ACC112 (cell line): ENCODE measurements around the gene PAX5.

Experiments
- H2AFZ ChIP-seq: fragments of 200-600 bp; sonication (generic); one replicate; pipeline ENCODE4 v1.6.0; 2017; ENCODE audit warnings: antibody characterized with exemption, low read length; ENCODE audit not compliant: unreplicated experiment
- H3K27ac ChIP-seq: fragments of 200-600 bp; sonication (generic); 2 replicates; pipeline ENCODE4 v1.5.1; 2014; ENCODE audit warnings: low read depth, mild to moderate bottlenecking, antibody characterized with exemption, low read length, moderate library complexity
- H3K27me3 ChIP-seq: fragments of 200-600 bp; sonication (generic); 2 replicates; pipeline ENCODE4 v1.6.1; 2014; ENCODE audit warnings: mild to moderate bottlenecking, antibody characterized with exemption, low read length, moderate library complexity, mixed read lengths; ENCODE audit not compliant: insufficient read depth
- H3K36me3 ChIP-seq: fragments of 200-600 bp; sonication (generic); 2 replicates; pipeline ENCODE4 v1.6.1; 2016; ENCODE audit warnings: mild to moderate bottlenecking, antibody characterized with exemption, low read length, moderate library complexity, mixed read lengths; ENCODE audit not compliant: insufficient read depth
- H3K4me1 ChIP-seq: fragments of 200-600 bp; sonication (generic); one replicate; pipeline ENCODE4 v1.6.1; 2016; ENCODE audit warnings: low read length, mixed read lengths; ENCODE audit not compliant: insufficient read depth, unreplicated experiment, control insufficient read depth
- H3K4me3 ChIP-seq: fragments of 200-600 bp; sonication (generic); 2 replicates; pipeline ENCODE4 v1.5.1; 2014; ENCODE audit warnings: mild to moderate bottlenecking, low read depth, low read length
- H3K79me2 ChIP-seq: fragments of 200-600 bp; sonication (generic); one replicate; pipeline ENCODE4 v1.6.0; 2016; ENCODE audit warnings: low read length; ENCODE audit not compliant: control insufficient read depth, unreplicated experiment, insufficient read depth

The PAX5 gene

GRCh38 chr9:36997414-36997813, 36.7 kb downstream of the PAX5 start:
- no peak overlapping the region for H2AFZ ChIP-seq
- no peaks in the 10 kb centered on the region for H3K36me3 ChIP-seq
- H3K4me1 ChIP-seq = peaks cover 4% of the 10 kb centered on the region
- H3K79me2 ChIP-seq = no peaks in the 10 kb centered on the region
- no peak overlapping the region for H3K27ac ChIP-seq
- peaks cover 48% of the 10 kb centered on the region for H3K27me3 ChIP-seq
- no peak overlapping the region for H3K4me3 ChIP-seq

DNA sequence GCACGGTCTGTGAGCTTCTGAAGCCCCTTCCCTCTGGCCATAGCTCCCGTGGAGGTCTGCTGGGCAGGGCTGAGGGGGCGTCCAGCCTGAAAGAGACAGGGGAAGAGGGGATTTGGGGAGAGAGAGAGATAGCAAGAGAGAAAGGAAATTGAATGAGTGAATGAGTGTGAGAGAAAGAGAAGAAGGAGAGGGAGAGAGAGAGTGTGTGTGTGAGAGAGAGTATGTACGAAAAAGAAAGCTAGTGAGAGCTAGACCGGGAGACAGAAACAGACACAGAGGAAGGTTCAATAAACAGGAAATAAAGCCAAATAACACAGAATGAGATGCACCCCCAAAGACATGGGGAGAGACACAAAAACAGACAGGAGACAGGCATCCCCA, 37.4 kb downstream of the PAX5 start:
- H3K79me2 ChIP-seq = no peaks in the 10 kb centered on the region
- no peak overlapping the region for H3K27ac ChIP-seq
- no peak overlapping the region for H3K4me3 ChIP-seq
- peaks cover 47% of the 10 kb centered on the region for H3K27me3 ChIP-seq
- H3K36me3 ChIP-seq = no peaks in the 10 kb centered on the region
- H2AFZ ChIP-seq = no peak overlapping the region
- H3K4me1 ChIP-seq = peaks cover 4% of the 10 kb centered on the region

- H3K27ac ChIP-seq = no peak overlapping the region
Observed at GRCh38 chr9:36995927-36996705, 38.0 kb downstream of the PAX5 start.

DNA sequence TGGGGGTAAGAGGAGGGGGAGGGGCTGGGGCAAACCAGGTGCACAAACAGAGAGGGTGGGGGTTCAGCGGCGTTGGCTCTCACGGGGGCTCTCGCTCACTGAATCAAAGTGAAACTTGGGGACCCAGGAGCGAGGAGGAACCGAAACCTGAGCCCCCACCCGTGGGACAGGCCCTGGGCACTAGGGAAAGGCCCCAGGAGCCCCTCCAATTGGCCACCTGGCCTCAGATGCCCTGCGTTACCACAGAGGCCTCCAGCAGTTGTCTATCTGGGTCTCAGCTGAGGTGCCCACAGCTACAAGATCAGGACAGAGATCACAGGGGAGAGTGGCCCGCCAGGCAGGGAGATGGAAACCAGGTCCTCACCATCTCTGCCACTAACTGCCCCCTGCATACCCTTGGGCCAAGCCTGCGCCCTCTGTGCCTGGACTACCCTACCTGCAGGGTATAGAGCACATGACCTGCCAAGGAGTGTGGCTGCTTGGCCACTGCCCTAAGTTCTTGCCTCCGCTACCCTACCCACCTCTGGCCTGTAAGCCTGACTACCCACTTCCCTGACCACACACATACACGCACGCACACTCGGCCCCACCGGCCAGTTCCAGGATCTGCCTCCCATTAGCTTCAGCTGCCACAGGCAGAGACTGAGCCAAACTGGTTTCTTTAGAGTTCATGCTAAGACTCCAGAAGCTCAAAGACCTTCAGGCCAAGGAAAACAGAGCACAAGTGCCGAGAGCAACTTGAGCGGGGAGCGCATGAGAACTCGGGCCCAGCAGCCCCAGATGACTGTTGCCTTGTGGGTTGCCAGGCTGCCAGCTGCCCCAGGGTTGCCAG, 39.9 kb downstream of the PAX5 start:
- Histone ChIP-seq H3K4me1 (peaks cover 4% of the 10 kb centered on the region), H3K4me3 (no peak overlapping the region), H3K27ac (no peak overlapping the region), H2AFZ (no peak overlapping the region), H3K79me2 (no peaks in the 10 kb centered on the region), H3K27me3 (peaks cover 48% of the 10 kb centered on the region), H3K36me3 (peaks cover 2% of the 10 kb centered on the region; the same call in 1 of the 2 replicates)

More at GRCh38 chr9:36995927-36996705, 38.0 kb downstream of the PAX5 start:
- H3K27me3 ChIP-seq = peaks cover 47% of the 10 kb centered on the region
- H3K36me3 ChIP-seq = peaks cover 2% of the 10 kb centered on the region; the same call in 1 of the 2 replicates
- peaks cover 4% of the 10 kb centered on the region for H3K4me1 ChIP-seq
- H3K79me2 ChIP-seq = no peaks in the 10 kb centered on the region
- peak overlapping the region; percentile 46; the same call in 1 of the 2 replicates for H3K4me3 ChIP-seq
- peak overlapping the region; percentile 76 for H2AFZ ChIP-seq

DNA sequence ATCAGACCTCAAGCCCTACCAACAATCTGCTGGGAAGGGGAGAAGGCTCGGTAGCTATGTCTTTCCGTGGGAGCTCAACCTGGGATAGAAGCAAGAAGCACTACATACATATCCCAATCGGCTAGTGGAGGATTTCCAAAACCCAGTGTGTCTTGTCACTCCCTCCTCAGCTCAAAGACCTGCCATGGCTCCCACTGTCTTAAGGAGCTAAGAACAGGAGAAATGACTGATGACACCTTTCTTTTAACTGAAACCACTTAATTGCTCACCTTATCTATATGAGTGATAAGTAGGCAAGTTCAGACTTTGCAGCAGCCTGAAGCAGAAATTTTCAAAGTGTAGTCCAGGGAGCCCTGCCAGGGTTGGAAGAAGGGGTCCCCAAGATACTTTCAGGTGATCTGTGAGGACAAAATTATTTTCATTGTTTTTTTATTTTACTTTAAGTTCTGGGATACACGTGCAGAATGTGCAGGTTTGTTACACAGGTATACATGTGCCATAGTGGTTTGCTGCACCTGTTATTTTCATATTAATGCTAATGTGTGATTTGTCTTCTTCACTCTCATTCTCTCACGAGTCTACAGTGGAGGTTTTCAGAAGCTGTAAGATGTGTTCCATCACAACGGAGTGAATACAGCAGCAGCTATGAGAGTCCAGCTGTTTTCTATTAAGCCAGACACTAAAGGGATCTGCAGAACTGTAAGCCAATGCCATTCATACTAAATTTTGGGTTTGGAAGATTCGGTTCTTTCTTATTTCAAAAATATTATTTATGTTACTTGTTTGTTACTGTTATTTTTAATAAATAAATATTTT, 41.4 kb downstream of the PAX5 start:
- Histone ChIP-seq H3K27ac (no peak overlapping the region), H2AFZ (no peak overlapping the region), H3K27me3 (peaks cover 59% of the 10 kb centered on the region), H3K36me3 (peaks cover 2% of the 10 kb centered on the region; the same call in 1 of the 2 replicates), H3K79me2 (no peaks in the 10 kb centered on the region), H3K4me3 (no peak overlapping the region), H3K4me1 (peaks cover 8% of the 10 kb centered on the region)

DNA sequence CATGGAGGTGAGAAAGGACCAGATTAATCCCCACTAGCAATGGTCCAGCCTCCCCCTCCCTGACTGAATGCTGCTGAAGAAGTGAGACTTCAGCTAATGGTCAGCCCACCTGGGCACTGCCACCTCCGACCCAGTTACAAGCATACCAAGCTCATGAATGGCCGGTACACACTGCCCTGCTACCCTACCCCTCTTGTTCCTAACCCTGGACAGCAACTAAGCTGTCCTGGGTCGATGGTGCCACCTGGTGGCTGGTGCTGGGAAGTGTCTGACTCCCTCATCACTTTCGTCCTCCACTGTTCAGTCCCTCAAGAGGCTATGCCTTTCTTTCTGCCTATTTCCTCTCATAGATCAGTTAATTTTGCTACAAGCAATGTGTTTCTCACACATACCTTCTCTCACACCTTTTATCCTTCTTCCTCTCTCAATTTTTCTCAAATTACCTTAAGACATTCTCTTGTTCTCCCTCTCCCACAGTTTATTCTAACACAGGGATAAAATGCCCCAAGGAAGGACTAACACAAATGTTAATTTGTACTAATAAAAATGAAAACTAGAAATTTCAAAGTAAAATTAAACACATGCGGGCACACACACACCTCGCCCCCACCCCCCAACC, 42.4 kb downstream of the PAX5 start:
- peaks cover 10% of the 10 kb centered on the region for H3K4me1 ChIP-seq
- H3K36me3 ChIP-seq = peaks cover 2% of the 10 kb centered on the region; the same call in 1 of the 2 replicates
- peaks cover 70% of the 10 kb centered on the region for H3K27me3 ChIP-seq
- no peak overlapping the region for H2AFZ ChIP-seq
- H3K79me2 ChIP-seq = no peaks in the 10 kb centered on the region
- no peak overlapping the region for H3K4me3 ChIP-seq
- H3K27ac ChIP-seq = no peak overlapping the region

DNA sequence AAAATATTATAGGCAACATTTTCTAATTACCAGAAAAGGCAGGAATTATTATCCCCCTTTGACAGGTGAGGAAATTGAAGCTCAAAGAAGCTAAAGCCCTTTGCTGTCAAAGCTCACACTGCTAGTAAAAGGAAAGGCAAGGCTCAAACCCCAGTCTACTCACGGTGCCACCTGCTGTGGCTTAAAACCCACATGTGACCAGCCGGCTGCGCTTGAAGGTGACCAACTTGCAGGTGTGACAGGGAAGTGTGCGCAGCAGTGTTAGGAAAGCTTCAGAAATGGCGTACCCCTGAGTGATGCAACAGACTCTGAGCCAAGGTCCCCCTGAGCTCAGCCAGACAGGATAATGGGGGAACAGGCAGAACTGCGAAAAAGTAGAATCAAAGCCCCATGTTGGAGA, 45.2 kb downstream of the PAX5 start:
- Histone ChIP-seq H3K4me3 (no peak overlapping the region), H2AFZ (no peak overlapping the region), H3K79me2 (no peaks in the 10 kb centered on the region), H3K36me3 (peaks cover 2% of the 10 kb centered on the region; the same call in 1 of the 2 replicates), H3K4me1 (peaks cover 6% of the 10 kb centered on the region), H3K27ac (no peak overlapping the region), H3K27me3 (peaks cover 92% of the 10 kb centered on the region)

DNA sequence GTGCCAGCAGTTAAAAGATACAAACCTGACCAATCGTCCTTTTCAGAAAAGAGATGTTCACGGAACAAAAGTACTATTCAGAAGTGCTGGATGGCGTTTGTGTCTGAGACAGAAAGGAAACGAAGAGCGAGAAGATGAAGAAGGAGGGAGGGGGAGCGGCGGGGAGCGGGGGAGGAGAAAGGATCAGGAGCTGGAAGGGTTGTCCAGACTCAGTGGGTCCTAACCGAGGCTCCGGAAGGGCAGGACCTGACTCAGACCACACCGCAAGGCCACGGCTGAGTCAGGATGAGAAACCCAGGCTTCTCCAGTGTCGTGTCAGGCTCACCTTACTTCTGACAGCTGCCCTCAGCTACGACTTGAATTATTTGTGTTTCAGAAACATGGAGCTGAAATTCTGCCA, 46.2 kb downstream of the PAX5 start:
- Histone ChIP-seq H3K27me3 (peaks cover 95% of the 10 kb centered on the region), H3K27ac (no peak overlapping the region), H2AFZ (no peak overlapping the region), H3K79me2 (no peaks in the 10 kb centered on the region), H3K36me3 (peaks cover 2% of the 10 kb centered on the region; the same call in 1 of the 2 replicates), H3K4me1 (peaks cover 6% of the 10 kb centered on the region), H3K4me3 (no peak overlapping the region)

GRCh38 chr9:36987409-36987808, 46.7 kb downstream of the PAX5 start:
- Histone ChIP-seq H3K27ac (no peak overlapping the region), H3K4me3 (no peak overlapping the region), H3K4me1 (peaks cover 6% of the 10 kb centered on the region), H3K79me2 (no peaks in the 10 kb centered on the region), H3K27me3 (peaks cover 95% of the 10 kb centered on the region), H2AFZ (no peak overlapping the region), H3K36me3 (peaks cover 2% of the 10 kb centered on the region; the same call in 1 of the 2 replicates)
